Duodenal mucosa (tissue), 2 donors: ENCODE measurements around the gene ZBTB20.

Experiments used
- H3K27ac ChIP-seq: one replicate; pipeline ENCODE4 v1.7.0; 2013; ENCODE audit warnings: low read depth, low read length
- H3K27me3 ChIP-seq, 2 donors: one replicate each; pipeline ENCODE4 v1.7.0; 2013; ENCODE audit warnings: low read length in 2 of 2, control low read depth in 1 of 2; ENCODE audit not compliant: insufficient read depth in 2 of 2, control insufficient read depth in 1 of 2
- H3K36me3 ChIP-seq, 2 donors: one replicate each; pipeline ENCODE4 v1.7.0; 2013; ENCODE audit warnings: low read length in 2 of 2, control low read depth in 1 of 2; ENCODE audit not compliant: insufficient read depth in 2 of 2, control insufficient read depth in 1 of 2
- H3K4me1 ChIP-seq, 2 donors: one replicate each; pipeline ENCODE4 v1.7.0; 2013; ENCODE audit warnings: low read length in 2 of 2, control low read depth in 1 of 2; ENCODE audit not compliant: insufficient read depth in 2 of 2, control insufficient read depth in 1 of 2
- H3K4me3 ChIP-seq, 2 donors: one replicate each; pipeline ENCODE4 v1.7.0; 2013; ENCODE audit warnings: low read length in 2 of 2, low read depth in 1 of 2
- H3K9ac ChIP-seq, 2 donors: one replicate each; pipeline ENCODE4 v1.7.0; 2013; ENCODE audit warnings: low read length in 2 of 2, low read depth in 1 of 2
- H3K9me3 ChIP-seq, 2 donors: one replicate each; pipeline ENCODE4 v1.7.0; 2013; ENCODE audit warnings: low read length in 2 of 2, control low read depth in 1 of 2; ENCODE audit not compliant: control insufficient read depth in 1 of 2

Gene ZBTB20

DNA sequence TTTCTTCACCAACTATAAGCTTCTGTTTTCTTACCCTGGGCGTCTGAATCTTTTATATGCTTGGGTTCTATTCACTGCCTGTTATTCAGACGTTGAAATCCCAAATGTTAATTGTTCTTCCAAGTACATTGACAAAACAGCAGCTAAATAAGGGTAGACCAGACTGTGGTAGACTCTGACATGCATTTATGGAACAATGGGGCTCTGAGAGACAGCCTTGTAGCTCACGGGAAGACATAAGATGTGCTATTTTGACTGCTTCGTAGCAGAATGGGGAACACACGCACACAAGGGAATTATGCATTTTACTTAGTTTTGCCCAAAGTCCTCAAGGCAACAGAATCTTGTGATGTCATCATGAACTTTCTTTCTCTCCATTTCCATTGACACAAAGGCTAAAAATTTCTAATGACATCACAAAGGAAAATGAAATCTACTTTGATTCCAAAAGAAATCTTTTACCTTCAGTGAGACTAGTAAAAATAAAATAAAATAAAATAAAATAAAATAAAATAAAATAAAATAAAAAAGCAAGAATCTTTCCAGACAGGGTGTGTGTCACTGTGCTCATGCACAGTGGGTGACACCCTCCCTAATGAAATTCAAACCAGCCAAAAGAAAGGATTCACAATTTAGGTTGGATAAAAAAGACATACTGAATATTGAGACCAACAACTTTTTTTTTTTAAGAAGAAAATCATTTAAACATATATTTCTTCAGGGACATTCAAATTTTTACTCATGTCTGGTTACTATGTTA is 346.6 kb downstream of the ZBTB20 start:
- H3K27ac ChIP-seq = no peak overlapping the region
- H3K4me3 ChIP-seq = no peak overlapping the region
- H3K27me3 ChIP-seq = no peaks in the 10 kb centered on the region
- no peak overlapping the region for H3K9ac ChIP-seq
- no peaks in the 10 kb centered on the region for H3K9me3 ChIP-seq
- peaks cover 0 to 3% of the 10 kb centered on the region in 2 donors for H3K36me3 ChIP-seq
- no peaks in the 10 kb centered on the region for H3K4me1 ChIP-seq

DNA sequence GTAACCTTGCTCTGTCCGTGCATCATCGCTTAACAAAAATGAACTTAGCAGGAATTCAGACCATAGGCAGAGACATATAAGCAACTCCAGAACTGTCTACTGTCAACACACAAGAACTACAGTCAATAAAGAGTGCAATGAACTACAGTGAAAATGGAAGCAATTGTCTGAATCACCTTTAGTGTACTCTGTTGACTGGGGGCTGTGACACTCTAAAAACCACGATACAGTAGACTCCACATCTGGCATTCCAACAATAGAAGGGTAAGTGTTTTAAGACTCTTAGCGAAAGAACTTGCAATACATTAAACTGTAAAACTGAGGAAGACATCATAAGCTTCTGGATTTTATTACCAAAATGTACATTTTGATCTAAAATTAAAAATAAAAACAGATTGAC is 347.3 kb downstream of the ZBTB20 start:
- no peak overlapping the region for H3K9ac ChIP-seq
- H3K27ac ChIP-seq = no peak overlapping the region
- no peaks in the 10 kb centered on the region for H3K4me1 ChIP-seq
- H3K36me3 ChIP-seq = peaks cover 0 to 3% of the 10 kb centered on the region in 2 donors
- H3K27me3 ChIP-seq = no peaks in the 10 kb centered on the region
- no peak overlapping the region for H3K4me3 ChIP-seq
- H3K9me3 ChIP-seq = no peaks in the 10 kb centered on the region

DNA sequence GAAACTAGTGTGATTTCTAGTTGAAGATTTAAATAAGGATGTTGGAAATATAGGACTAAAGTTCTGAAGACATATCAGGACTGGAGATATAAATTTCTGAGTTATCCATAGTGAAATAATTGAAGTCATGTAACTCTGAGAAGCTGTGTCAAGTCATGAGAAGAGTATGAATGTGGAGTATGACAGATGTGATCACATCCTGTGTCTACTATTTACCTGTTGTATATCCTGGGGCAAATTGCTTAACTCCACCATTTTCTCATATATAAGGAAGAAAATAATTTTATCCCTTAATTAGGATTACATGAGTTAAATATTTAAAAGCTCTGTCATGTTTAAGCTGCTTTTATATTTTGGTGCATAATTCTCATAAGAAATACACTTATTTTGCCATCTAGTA is 350.3 kb downstream of the ZBTB20 start:
- Histone ChIP-seq H3K27me3 (no peaks in the 10 kb centered on the region), H3K4me3 (no peak overlapping the region), H3K4me1 (peaks cover 0 to 7% of the 10 kb centered on the region in 2 donors), H3K9me3 (no peaks in the 10 kb centered on the region), H3K27ac (no peak overlapping the region), H3K9ac (no peak overlapping the region), H3K36me3 (peaks cover 0 to 3% of the 10 kb centered on the region in 2 donors)

DNA sequence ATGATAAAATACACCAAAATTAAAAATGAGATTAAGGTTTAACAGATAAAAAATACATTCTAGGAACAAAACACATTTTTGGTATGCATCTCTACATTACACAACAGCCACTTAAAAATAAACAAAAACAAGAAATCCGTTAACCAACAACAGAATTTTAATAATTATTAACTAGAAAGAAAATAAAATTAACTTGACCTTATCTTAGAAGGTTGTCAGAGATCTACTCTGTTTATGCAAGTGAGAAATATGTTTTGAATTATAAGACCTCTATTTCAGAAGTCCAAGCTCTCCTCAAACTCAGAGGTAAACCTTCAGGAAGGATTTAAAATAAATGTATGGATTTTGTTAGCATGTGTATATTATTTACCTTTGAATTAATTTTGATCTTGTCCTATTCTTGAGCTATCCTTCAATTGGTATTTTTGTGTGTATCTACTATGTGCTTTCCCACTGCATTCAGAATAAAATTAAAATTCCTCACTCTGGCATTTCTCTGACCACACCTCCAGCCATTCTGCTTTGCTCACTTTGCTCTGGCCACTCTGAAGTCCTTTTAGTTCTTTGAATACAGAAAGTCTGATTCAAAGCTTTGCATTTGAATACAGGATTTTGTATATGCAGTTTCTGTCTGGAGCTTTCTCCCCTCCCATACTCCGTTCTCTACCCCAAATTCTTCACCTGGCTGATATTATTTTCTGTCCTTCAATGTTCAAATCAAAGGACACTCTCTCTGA is 352.0 kb downstream of the ZBTB20 start:
- Histone ChIP-seq H3K9me3 (no peaks in the 10 kb centered on the region), H3K9ac (no peak overlapping the region), H3K4me3 (no peak overlapping the region), H3K27ac (no peak overlapping the region), H3K4me1 (peaks cover 0 to 15% of the 10 kb centered on the region in 2 donors), H3K36me3 (no peaks in the 10 kb centered on the region), H3K27me3 (no peaks in the 10 kb centered on the region)

DNA sequence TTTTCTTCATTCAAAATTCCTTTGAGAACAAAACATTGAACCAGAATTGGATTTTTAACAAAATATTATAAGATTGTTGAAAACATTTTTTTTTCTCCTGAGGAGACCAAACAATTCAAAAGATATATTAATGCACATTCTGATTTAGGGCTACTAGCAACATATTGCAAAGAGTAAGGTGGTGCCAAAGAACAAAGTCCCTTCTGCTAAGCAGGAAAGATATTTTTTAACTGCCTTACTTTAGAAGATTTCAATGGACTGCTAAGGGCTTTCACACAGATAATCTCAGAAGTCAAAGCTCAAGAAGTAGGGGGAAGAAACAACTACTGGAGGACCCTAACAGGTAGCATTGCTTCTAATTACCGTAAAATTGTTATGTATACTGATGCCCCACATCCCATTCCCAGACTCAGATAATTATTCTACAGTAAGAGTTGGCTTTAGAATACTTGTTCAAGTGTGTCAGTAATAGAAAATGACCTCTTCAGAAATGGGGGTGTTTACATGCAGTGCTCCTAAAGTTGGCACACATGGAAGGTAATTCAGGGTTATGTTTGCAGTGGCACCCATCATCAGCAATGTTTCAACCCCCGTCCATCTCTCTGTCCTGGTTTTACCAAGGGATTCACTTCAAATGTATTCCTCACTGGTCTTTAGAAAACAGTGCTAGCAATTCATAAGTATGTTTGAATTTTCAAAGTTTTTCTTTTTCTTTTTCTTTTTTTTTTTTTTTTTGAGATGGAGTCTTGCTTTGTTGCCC is 354.7 kb downstream of the ZBTB20 start:
- Histone ChIP-seq H3K9me3 (no peaks in the 10 kb centered on the region), H3K9ac (no peak overlapping the region), H3K4me1 (peaks cover 0 to 15% of the 10 kb centered on the region in 2 donors), H3K4me3 (no peak overlapping the region), H3K36me3 (no peaks in the 10 kb centered on the region), H3K27me3 (no peaks in the 10 kb centered on the region), H3K27ac (no peak overlapping the region)

DNA sequence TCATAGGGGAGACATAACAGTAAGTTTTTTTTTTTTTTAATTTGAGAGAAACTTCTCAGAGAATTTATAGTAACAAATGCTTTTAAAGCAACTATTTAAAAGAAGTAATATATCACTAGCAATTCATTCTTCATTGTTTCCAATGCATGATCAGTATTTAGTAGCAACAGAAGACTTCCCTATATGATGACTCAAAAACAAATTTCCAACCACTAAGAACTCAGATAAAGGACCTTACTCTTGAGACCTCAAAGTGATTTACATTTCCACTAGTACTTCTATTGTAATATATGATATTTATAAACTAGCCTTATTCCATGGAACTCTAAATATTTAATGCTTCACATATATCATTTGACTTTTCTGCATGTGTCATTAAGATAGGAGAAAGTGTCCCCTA is 356.3 kb downstream of the ZBTB20 start:
- Histone ChIP-seq H3K4me1 (peaks cover 0 to 15% of the 10 kb centered on the region in 2 donors), H3K27me3 (no peaks in the 10 kb centered on the region), H3K4me3 (no peak overlapping the region), H3K9ac (no peak overlapping the region), H3K36me3 (no peaks in the 10 kb centered on the region), H3K27ac (no peak overlapping the region), H3K9me3 (no peaks in the 10 kb centered on the region)

DNA sequence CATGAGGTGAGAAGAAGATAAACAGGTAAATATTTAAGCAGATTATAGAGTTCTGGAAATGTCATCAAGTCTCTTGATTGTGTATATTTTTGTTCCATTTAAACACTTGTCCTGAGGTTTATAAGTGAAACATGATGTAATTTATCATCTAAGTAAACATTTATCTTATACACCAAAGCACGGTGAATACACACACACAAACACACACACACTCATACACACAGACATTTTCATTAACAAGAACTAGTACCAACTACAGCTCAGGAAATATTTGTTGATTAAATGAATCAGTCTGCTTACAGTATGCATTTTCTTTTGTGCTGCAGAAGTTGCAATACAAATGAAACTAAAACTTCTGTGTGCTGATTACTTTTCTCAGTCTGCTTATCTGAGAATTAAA is 357.3 kb downstream of the ZBTB20 start:
- H3K4me3 ChIP-seq = no peak overlapping the region
- no peaks in the 10 kb centered on the region for H3K36me3 ChIP-seq
- no peaks in the 10 kb centered on the region for H3K9me3 ChIP-seq
- H3K4me1 ChIP-seq = peaks cover 0 to 15% of the 10 kb centered on the region in 2 donors
- no peak overlapping the region for H3K9ac ChIP-seq
- no peaks in the 10 kb centered on the region for H3K27me3 ChIP-seq
- H3K27ac ChIP-seq = no peak overlapping the region

DNA sequence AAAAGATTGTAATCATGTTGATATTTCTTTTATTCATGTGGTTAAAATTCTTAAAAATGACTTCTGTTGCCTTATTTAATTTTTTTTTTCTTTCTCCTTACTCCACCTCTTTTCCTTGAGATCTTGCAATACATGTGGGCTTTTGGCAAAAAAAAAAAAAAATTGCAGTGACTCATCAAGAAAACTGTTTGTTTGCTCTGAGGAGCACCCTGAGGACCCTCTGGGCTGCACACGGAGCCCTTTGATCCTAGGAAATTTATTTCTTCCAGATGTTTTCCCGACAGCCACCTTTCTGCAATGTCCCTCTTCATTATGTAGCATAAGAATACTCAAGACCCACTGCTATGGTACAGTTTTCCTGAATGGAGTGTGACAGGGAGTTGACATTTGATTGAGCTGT is 371.7 kb downstream of the ZBTB20 start:
- H3K9me3 ChIP-seq = peaks cover 3 to 7% of the 10 kb centered on the region in 2 donors
- H3K36me3 ChIP-seq = no peaks in the 10 kb centered on the region
- no peak overlapping the region for H3K27ac ChIP-seq
- no peak overlapping the region for H3K9ac ChIP-seq
- H3K4me3 ChIP-seq = no peak overlapping the region
- no peaks in the 10 kb centered on the region for H3K4me1 ChIP-seq
- no peaks in the 10 kb centered on the region for H3K27me3 ChIP-seq

DNA sequence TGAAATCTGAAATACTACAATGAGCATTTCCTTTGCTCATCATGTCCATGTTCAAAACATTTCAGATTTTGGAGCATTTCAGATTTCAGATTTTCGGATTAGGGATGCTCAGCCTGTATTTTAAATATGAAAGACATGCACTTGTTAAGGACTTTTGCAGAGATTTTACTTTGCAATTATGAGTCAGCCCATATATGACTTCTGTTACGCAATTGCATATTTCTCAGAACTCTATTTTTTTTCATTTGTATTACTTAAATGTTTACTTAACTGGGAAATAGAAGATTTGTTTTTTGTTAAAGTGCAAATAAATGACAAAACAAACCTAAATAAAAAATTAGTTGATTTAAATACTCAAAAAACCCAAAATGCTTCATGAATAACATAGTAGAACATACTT is 376.2 kb downstream of the ZBTB20 start:
- Histone ChIP-seq H3K4me3 (no peak overlapping the region), H3K4me1 (no peaks in the 10 kb centered on the region), H3K9me3 (peaks cover 3 to 7% of the 10 kb centered on the region in 2 donors), H3K27me3 (no peaks in the 10 kb centered on the region), H3K27ac (no peak overlapping the region), H3K36me3 (no peaks in the 10 kb centered on the region), H3K9ac (no peak overlapping the region)

DNA sequence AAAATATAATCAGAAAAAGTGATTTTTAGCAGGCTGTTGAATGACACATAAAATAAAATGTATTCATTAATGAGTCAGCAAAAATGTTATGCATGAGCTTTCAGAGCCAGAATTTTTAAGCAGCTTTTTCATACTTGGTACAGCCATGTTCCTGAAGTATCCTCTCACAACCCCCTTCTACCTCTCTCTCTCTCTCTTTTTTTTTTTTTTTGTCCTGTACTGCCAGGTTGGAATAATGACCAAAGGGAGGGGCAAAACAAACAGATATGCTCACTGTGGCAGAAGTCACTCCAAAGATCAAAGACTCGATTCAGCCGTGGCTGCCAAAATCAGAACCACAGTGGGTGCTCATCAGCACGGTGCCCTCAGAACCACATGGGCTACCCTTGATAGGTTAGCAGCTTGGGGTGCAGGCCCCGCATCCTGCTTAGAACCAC is 383.0 kb downstream of the ZBTB20 start:
- no peaks in the 10 kb centered on the region for H3K9me3 ChIP-seq
- peaks cover 5 to 14% of the 10 kb centered on the region in 2 donors for H3K4me1 ChIP-seq
- H3K27ac ChIP-seq = no peak overlapping the region
- no peak overlapping the region for H3K9ac ChIP-seq
- H3K27me3 ChIP-seq = no peaks in the 10 kb centered on the region
- H3K36me3 ChIP-seq = no peaks in the 10 kb centered on the region
- H3K4me3 ChIP-seq = no peak overlapping the region
